MCF 10A (cell line): Measurements from ENCODE around the gene GPNMB. TPM values are rescaled to one million over a fixed set of nuclear protein-coding genes. Genes with fewer than 3 reads are reported as not detected.

ENCODE experiments used
- BruUV-seq: library from RNA; stranded (reverse); fragments of 400-500 nt; replicated peaks from 2 replicates; lab custom pipeline; 2021; lab: Mats Ljungman, UMichigan
- CTCF ChIA-PET: fragments of 300-600 bp; sonication (Branson Sonifier 250); formaldehyde crosslinking; extraction: SDS; loops from one replicate; lab custom pipeline; 2021; ENCODE audit warnings: antibody characterized with exemption, inconsistent platforms; lab: Yijun Ruan, JAX
- POLR2A ChIA-PET: fragments of 300-600, 350-650 bp; sonication (Branson Sonifier 250); formaldehyde crosslinking; extraction: SDS; loops from one replicate; lab custom pipeline; 2020; ENCODE audit warnings: antibody characterized with exemption, inconsistent platforms; lab: Yijun Ruan, JAX
- DNase-seq: peaks from one replicate; pipeline ENCODE4 v3.0.0-alpha.2; 2018; ENCODE audit not compliant: unreplicated experiment
- H3K27ac Mint-ChIP-seq: one replicate; pipeline ENCODE4 v1.8.0; 2022; ENCODE audit warnings: mild to moderate bottlenecking, low read depth, mixed read lengths; ENCODE audit not compliant: unreplicated experiment
- H3K27me3 Mint-ChIP-seq: one replicate; pipeline ENCODE4 v1.8.0; 2022; ENCODE audit warnings: mixed read lengths; ENCODE audit not compliant: insufficient read depth, unreplicated experiment
- H3K36me3 Mint-ChIP-seq: one replicate; pipeline ENCODE4 v1.8.0; 2022; ENCODE audit warnings: mild to moderate bottlenecking, moderate library complexity, mixed read lengths; ENCODE audit not compliant: insufficient read depth, unreplicated experiment
- H3K4me1 Mint-ChIP-seq: one replicate; pipeline ENCODE4 v1.8.0; 2022; ENCODE audit warnings: mixed read lengths; ENCODE audit not compliant: insufficient read depth, unreplicated experiment
- H3K4me3 Mint-ChIP-seq: one replicate; pipeline ENCODE4 v1.8.0; 2022; ENCODE audit warnings: mild to moderate bottlenecking, moderate library complexity, mixed read lengths; ENCODE audit not compliant: unreplicated experiment
- H3K9me3 Mint-ChIP-seq: one replicate; pipeline ENCODE4 v1.8.0; 2022; ENCODE audit warnings: mixed read lengths; ENCODE audit not compliant: unreplicated experiment
- intact Hi-C: fragments of 100-400 bp; cut with micrococcal nuclease; formaldehyde crosslinking; loops from 2 replicates; pipeline ENCODE4 v1.14.1; 2022
- total RNA-seq: library from RNA; stranded (reverse); gene quantifications from 2 replicates; pipeline ENCODE4 v1.2.3, GENCODE V29; 2022
- TF ChIP-seq, protein P1 (sequence below): fragments of 200-600 bp; IDR thresholded peaks from one replicate; pipeline ENCODE4 v1.8.0; 2022; ENCODE audit warnings: antibody characterized with exemption, mild to moderate bottlenecking; ENCODE audit not compliant: unreplicated experiment

The GPNMB gene
- total RNA-seq, 1 experiment from 2014 or later: 1.1 TPM

DNA sequence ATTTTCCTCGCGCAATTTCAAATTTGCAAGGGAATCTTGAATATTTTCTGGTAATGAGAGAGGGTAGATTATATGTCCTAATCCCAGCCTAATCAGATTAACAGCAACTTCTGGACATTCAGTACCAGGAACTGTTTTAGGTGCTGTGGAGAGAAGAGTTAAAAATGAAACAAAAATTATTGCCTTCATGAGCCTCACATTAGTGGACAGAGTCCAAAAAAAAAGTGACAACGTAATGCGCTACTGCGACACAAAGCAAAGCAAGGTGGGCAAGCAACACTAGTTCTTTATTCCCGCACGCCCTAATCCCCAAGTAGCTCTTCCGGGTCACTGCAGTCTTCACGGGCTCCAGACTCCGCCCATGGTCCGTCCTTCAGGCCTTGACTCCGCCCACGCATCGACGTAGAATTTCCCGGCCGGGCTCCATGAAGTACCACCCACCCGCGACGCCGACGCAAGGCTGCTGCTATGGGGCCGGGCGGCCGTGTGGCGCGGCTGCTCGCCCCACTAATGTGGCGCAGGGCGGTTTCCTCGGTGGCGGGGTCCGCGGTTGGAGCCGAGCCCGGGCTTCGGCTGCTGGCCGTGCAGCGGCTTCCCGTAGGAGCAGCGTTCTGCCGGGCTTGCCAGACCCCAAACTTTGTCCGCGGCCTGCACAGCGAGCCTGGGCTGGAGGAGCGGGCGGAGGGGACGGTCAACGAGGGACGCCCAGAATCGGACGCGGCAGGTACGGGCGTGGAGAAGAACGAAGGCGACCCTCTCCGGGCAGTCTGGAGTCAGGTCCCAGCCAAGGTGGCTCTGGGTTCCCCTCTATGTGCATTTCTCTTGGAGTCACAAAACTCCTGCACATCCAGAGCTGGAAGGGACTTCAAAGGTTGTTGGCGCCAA lies 52.6 kb downstream of the GPNMB start, which contains the start of gene MALSU1:
Gene MALSU1 (plus strand): TSS at position 455 of the 885 bp plus-strand sequence. CDS start 14 bp downstream, at position 469.
- ChIA-PET POLR2A (interaction anchor here (0.7 to 4.1 kb wide), 26 partner anchors 10 to 234 kb away, joined by 3 to 49 read pairs (median 4); partner anchors contain the start of gene GPNMB), CTCF (interaction anchor here (0.9 to 2.7 kb wide), 4 partner anchors 20 to 105 kb away, joined by 3 to 12 read pairs (median 4); no protein-coding TSS in a partner anchor)
- DNase-seq: peak; percentile 97
- peak within 1 kb of the TSS; percentile 71 for H3K27ac Mint-ChIP-seq
- TF ChIP-seq, protein P1, sequence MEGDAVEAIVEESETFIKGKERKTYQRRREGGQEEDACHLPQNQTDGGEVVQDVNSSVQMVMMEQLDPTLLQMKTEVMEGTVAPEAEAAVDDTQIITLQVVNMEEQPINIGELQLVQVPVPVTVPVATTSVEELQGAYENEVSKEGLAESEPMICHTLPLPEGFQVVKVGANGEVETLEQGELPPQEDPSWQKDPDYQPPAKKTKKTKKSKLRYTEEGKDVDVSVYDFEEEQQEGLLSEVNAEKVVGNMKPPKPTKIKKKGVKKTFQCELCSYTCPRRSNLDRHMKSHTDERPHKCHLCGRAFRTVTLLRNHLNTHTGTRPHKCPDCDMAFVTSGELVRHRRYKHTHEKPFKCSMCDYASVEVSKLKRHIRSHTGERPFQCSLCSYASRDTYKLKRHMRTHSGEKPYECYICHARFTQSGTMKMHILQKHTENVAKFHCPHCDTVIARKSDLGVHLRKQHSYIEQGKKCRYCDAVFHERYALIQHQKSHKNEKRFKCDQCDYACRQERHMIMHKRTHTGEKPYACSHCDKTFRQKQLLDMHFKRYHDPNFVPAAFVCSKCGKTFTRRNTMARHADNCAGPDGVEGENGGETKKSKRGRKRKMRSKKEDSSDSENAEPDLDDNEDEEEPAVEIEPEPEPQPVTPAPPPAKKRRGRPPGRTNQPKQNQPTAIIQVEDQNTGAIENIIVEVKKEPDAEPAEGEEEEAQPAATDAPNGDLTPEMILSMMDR: no peak
- intact Hi-C loops: no loop called here
- H3K27me3 Mint-ChIP-seq: no peaks in the 10 kb centered on the region
- no peaks in the 10 kb centered on the region for H3K9me3 Mint-ChIP-seq
- TSS peak; percentile 92 for BruUV-seq
- H3K36me3 Mint-ChIP-seq: peaks cover 29% of the 10 kb centered on the region
- H3K4me1 Mint-ChIP-seq: peaks cover 23% of the 10 kb centered on the region
- peak within 1 kb of the TSS; percentile 93 for H3K4me3 Mint-ChIP-seq

DNA sequence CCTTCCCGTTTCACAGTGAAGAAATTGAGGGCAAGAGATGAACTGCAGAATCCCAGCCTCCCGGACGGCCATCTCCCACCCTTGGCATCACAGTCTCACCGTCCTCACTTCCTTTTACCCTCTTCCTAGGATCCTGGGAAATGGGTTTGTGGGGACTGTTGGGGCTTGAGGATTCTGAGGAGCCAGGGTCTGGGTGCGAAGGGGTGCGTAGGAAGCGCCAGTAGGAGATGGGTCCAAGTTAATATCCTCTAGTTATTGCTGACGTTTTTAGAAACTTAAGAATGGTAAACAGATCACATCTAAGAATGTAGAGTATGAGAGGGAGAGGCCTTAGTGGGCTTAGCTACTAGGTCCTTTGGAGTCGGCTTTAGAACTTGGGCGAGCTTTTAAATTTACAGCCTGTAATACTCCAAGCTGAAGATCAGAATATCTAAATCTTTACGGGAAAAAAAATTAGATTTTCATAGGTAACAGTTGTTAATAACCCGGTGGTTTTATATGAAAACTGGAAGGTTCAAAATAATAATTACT lies 53.3 kb downstream of the GPNMB start:
- peaks cover 23% of the 10 kb centered on the region for H3K4me1 Mint-ChIP-seq
- intact Hi-C loops: no loop called here
- no peaks in the 10 kb centered on the region for H3K9me3 Mint-ChIP-seq
- no peak for DNase-seq
- BruUV-seq: no TSS peak
- H3K27me3 Mint-ChIP-seq: no peaks in the 10 kb centered on the region
- peak overlapping the region; percentile 71 for H3K27ac Mint-ChIP-seq
- POLR2A ChIA-PET: interaction anchor here (0.5 to 4.1 kb wide), 19 partner anchors 9 to 233 kb away, joined by 3 to 49 read pairs (median 4); no protein-coding TSS in a partner anchor
- peak overlapping the region; percentile 93 for H3K4me3 Mint-ChIP-seq
- CTCF ChIA-PET: interaction anchor here (0.7 to 2.7 kb wide), 6 partner anchors 21 to 411 kb away, joined by 3 to 12 read pairs (median 4); no protein-coding TSS in a partner anchor
- TF ChIP-seq, protein P1: no peak
- H3K36me3 Mint-ChIP-seq: peaks cover 33% of the 10 kb centered on the region

DNA sequence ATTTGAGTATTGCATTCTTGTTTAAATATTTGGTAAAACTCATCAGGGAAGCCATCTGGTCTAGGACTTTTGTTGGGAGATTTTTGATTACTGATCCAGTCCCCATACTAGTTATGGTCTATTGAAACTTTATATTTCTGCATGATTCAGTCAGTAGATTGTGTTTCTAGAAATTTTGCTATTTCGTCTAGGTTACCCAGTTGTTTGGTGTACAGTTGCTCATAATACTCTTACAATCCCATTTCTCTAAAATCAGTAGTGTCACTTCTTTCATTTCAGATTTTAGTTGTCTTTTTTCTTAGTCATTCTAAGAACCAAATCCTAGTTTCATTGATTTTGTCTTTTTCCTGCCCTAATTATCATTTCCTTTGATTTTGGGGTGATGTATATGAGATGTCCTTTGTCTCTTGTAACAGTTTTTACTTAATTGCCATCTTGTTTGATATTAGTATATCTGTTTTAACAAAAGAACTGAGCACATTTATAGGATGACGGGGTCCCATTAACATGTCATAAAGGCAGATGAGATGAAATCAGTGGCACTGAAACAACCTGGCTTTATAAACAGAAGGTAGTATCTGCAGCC lies 60.5 kb downstream of the GPNMB start:
- intact Hi-C loops: no loop called here
- Mint-ChIP-seq H3K36me3 (peaks cover 69% of the 10 kb centered on the region), H3K27me3 (no peaks in the 10 kb centered on the region), H3K4me1 (peaks cover 10% of the 10 kb centered on the region), H3K9me3 (no peaks in the 10 kb centered on the region), H3K27ac (no peak overlapping the region), H3K4me3 (no peak overlapping the region)
- CTCF ChIA-PET: no interaction called here
- no TSS peak for BruUV-seq
- POLR2A ChIA-PET: no interaction called here
- TF ChIP-seq, protein P1: no peak
- DNase-seq: no peak
